Neural cell (in vitro differentiated cells): Measurements from ENCODE around the gene LEO1. TPM values are rescaled to one million over a fixed set of nuclear protein-coding genes. Genes with fewer than 3 reads are reported as not detected.

Experiments
- H2AFZ ChIP-seq: fragments of 200-600, 300-800 bp; sonication (generic), shearing (Covaris generic); 2 replicates; pipeline ENCODE4 v1.6.0; 2014; ENCODE audit warnings: low read depth, mild to moderate bottlenecking, antibody characterized with exemption, low read length, moderate library complexity
- H3F3A ChIP-seq: fragments of 200-600 bp; shearing (Covaris generic); 2 replicates; pipeline ENCODE4 v1.6.1; 2016; ENCODE audit warnings: mild to moderate bottlenecking, moderate library complexity, mixed read lengths, antibody characterized with exemption, low read length; ENCODE audit not compliant: insufficient read depth, poor library complexity, severe bottlenecking
- H3K27ac ChIP-seq: fragments of 200-600, 300-800 bp; sonication (generic), shearing (Covaris generic); 2 replicates; pipeline ENCODE4 v1.5.1; 2014; ENCODE audit warnings: mild to moderate bottlenecking, low read length, moderate library complexity
- H3K27me3 ChIP-seq: fragments of 300-800, 200-600 bp; sonication (generic), shearing (Covaris generic); 2 replicates; pipeline ENCODE4 v1.6.0; 2014; ENCODE audit warnings: mild to moderate bottlenecking, low read depth, low read length, moderate library complexity; ENCODE audit not compliant: insufficient read depth
- H3K36me3 ChIP-seq: fragments of 300-800, 200-600 bp; sonication (generic), shearing (Covaris generic); 2 replicates; pipeline ENCODE4 v1.5.1; 2014; ENCODE audit warnings: mild to moderate bottlenecking, antibody characterized with exemption, low read length, moderate library complexity; ENCODE audit not compliant: insufficient read depth
- H3K4me2 ChIP-seq: fragments of 300-800, 200-600 bp; sonication (generic), shearing (Covaris generic); 2 replicates; pipeline ENCODE4 v1.6.0; 2014; ENCODE audit warnings: mild to moderate bottlenecking, low read length
- H3K4me3 ChIP-seq: fragments of 300-800, 200-600 bp; sonication (generic), shearing (Covaris generic); 2 replicates; pipeline ENCODE4 v1.5.1; 2014; ENCODE audit warnings: mild to moderate bottlenecking, low read length, moderate library complexity
- H3K79me2 ChIP-seq: fragments of 200-600 bp; shearing (Covaris generic); replicated peaks from 2 replicates; pipeline ENCODE4 v1.6.0; 2014; ENCODE audit warnings: mild to moderate bottlenecking, low read length, moderate library complexity; ENCODE audit not compliant: insufficient read depth
- H3K9ac ChIP-seq: fragments of 300-800, 200-600 bp; sonication (generic), shearing (Covaris generic); 2 replicates; pipeline ENCODE4 v1.6.1; 2016; ENCODE audit warnings: mild to moderate bottlenecking, low read length, mixed read lengths
- H3K9me2 ChIP-seq: fragments of 200-600 bp; shearing (Covaris generic); 2 replicates; pipeline ENCODE4 v1.6.1; 2016; ENCODE audit warnings: mild to moderate bottlenecking, low read length, mixed read lengths; ENCODE audit not compliant: insufficient read depth
- H3K9me3 ChIP-seq: fragments of 200-600, 300-800 bp; sonication (generic), shearing (Covaris generic); 2 replicates; pipeline ENCODE4 v1.6.1; 2016; ENCODE audit warnings: mild to moderate bottlenecking, mixed run types, low read length, moderate library complexity, mixed read lengths
- H4K20me1 ChIP-seq: fragments of 200-600 bp; shearing (Covaris generic); 2 replicates; pipeline ENCODE4 v1.6.1; 2016; ENCODE audit warnings: mild to moderate bottlenecking, mixed run types; ENCODE audit not compliant: insufficient read depth
- EP300 ChIP-seq: fragments of 450-650 bp; conservative IDR thresholded peaks from 2 replicates; pipeline ENCODE4 v1.6.1; 2014; ENCODE audit warnings: antibody characterized with exemption, mild to moderate bottlenecking, moderate library complexity; ENCODE audit not compliant: poor library complexity, severe bottlenecking
- EZH2 ChIP-seq: fragments of 200-600, 300-800 bp; shearing (Covaris generic), sonication (generic); IDR thresholded peaks from 2 replicates; pipeline ENCODE4 v1.6.1; 2014; ENCODE audit warnings: antibody characterized with exemption, low read length, borderline replicate concordance, mild to moderate bottlenecking; ENCODE audit not compliant: insufficient read depth, poor library complexity, severe bottlenecking
- MXI1 ChIP-seq: fragments of 450-650 bp; conservative IDR thresholded peaks from 2 replicates; pipeline ENCODE4 v1.6.1; 2014; ENCODE audit warnings: antibody characterized with exemption, mild to moderate bottlenecking; ENCODE audit not compliant: poor library complexity, severe bottlenecking
- POLR2AphosphoS5 ChIP-seq: IDR thresholded peaks from 2 replicates; pipeline ENCODE4 v1.6.1; 2012
- RAD21 ChIP-seq: fragments of 450-650 bp; conservative IDR thresholded peaks from 2 replicates; pipeline ENCODE4 v1.6.1; 2014; ENCODE audit warnings: antibody characterized with exemption, mild to moderate bottlenecking, moderate library complexity
- SMC3 ChIP-seq: fragments of 450-650 bp; conservative IDR thresholded peaks from 2 replicates; pipeline ENCODE4 v1.6.1; 2014; ENCODE audit warnings: antibody characterized with exemption, mild to moderate bottlenecking, moderate library complexity; ENCODE audit not compliant: poor library complexity
- TAF1 ChIP-seq: IDR thresholded peaks from 2 replicates; pipeline ENCODE4 v1.6.1; 2012; ENCODE audit warnings: low read depth
- polyA plus RNA-seq: library from polyadenylated mRNA; depleted of rRNA; stranded (reverse); fragments of >200 nt; gene quantifications from 2 replicates; pipeline ENCODE4 v1.2.3, GENCODE V29; 2014
- TF ChIP-seq, protein P1 (sequence below): IDR thresholded peaks from 2 replicates; pipeline ENCODE4 v1.6.1; 2012; ENCODE audit warnings: borderline replicate concordance
- TF ChIP-seq, protein P2 (sequence below): fragments of 450-650 bp; IDR thresholded peaks from 2 replicates; pipeline ENCODE4 v1.5.1; 2014; ENCODE audit warnings: antibody characterized with exemption, mild to moderate bottlenecking, moderate library complexity; ENCODE audit not compliant: poor library complexity, severe bottlenecking

The LEO1 gene
- polyA plus RNA-seq, 1 donor from 2014 or later: 30.3 TPM

DNA sequence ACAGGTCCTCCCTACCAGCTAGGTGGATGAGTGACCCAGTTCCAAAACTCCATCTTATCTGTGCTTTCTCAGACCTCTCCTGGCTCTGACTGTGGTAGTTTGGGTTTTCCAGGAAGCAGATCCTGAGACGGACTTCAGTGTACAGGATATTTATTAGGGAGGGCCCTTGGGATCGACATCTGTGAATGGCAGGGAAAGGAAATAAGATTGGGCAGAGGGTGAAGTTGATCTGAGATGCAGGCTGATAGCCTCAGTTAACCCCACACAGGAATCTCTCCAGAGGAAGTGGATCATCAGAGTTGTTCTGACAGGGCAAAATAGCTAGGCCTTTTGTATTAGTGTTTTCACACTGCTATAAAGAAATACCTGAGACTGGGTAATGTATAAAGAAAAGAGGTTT is 30.8 kb upstream of the LEO1 start:
- TF ChIP-seq RAD21 (no peak), EZH2 (no peak), POLR2AphosphoS5 (no peak), TAF1 (no peak), EP300 (no peak), MXI1 (no peak), SMC3 (no peak)
- TF ChIP-seq, protein P1, sequence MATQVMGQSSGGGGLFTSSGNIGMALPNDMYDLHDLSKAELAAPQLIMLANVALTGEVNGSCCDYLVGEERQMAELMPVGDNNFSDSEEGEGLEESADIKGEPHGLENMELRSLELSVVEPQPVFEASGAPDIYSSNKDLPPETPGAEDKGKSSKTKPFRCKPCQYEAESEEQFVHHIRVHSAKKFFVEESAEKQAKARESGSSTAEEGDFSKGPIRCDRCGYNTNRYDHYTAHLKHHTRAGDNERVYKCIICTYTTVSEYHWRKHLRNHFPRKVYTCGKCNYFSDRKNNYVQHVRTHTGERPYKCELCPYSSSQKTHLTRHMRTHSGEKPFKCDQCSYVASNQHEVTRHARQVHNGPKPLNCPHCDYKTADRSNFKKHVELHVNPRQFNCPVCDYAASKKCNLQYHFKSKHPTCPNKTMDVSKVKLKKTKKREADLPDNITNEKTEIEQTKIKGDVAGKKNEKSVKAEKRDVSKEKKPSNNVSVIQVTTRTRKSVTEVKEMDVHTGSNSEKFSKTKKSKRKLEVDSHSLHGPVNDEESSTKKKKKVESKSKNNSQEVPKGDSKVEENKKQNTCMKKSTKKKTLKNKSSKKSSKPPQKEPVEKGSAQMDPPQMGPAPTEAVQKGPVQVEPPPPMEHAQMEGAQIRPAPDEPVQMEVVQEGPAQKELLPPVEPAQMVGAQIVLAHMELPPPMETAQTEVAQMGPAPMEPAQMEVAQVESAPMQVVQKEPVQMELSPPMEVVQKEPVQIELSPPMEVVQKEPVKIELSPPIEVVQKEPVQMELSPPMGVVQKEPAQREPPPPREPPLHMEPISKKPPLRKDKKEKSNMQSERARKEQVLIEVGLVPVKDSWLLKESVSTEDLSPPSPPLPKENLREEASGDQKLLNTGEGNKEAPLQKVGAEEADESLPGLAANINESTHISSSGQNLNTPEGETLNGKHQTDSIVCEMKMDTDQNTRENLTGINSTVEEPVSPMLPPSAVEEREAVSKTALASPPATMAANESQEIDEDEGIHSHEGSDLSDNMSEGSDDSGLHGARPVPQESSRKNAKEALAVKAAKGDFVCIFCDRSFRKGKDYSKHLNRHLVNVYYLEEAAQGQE: no peak
- TF ChIP-seq, protein P2, sequence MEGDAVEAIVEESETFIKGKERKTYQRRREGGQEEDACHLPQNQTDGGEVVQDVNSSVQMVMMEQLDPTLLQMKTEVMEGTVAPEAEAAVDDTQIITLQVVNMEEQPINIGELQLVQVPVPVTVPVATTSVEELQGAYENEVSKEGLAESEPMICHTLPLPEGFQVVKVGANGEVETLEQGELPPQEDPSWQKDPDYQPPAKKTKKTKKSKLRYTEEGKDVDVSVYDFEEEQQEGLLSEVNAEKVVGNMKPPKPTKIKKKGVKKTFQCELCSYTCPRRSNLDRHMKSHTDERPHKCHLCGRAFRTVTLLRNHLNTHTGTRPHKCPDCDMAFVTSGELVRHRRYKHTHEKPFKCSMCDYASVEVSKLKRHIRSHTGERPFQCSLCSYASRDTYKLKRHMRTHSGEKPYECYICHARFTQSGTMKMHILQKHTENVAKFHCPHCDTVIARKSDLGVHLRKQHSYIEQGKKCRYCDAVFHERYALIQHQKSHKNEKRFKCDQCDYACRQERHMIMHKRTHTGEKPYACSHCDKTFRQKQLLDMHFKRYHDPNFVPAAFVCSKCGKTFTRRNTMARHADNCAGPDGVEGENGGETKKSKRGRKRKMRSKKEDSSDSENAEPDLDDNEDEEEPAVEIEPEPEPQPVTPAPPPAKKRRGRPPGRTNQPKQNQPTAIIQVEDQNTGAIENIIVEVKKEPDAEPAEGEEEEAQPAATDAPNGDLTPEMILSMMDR: no peak

DNA sequence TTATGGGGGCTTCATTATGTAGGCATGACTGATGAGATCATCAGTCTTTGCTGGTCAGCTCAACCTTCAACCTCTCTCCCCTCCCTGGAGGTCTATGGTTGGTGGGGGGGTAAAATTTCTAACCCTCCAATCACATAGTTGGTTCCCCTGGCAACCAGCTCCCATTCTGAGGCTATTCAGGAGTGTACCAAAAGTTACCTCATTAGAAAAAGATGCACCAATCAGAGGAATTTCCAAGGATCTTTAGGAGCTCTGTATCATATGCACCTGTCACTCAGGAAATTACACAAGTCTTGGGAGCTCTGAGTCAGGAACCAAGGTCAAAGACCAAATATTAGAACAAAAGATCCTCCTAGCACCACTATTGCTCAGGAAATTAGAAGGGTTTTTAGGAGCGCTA is 21.4 kb upstream of the LEO1 start:
- no peaks in the 10 kb centered on the region for H3K9me3 ChIP-seq
- no peaks in the 10 kb centered on the region for H4K20me1 ChIP-seq
- no peak overlapping the region for H3K27ac ChIP-seq
- no peak overlapping the region for H3K4me2 ChIP-seq
- H3K27me3 ChIP-seq: no peaks in the 10 kb centered on the region
- H3F3A ChIP-seq: no peaks in the 10 kb centered on the region
- no peaks in the 10 kb centered on the region for H3K9me2 ChIP-seq
- no peaks in the 10 kb centered on the region for H3K79me2 ChIP-seq
- TF ChIP-seq, protein P2: no peak
- TF ChIP-seq, protein P1: no peak
- H3K9ac ChIP-seq: no peak overlapping the region
- no peak overlapping the region for H2AFZ ChIP-seq
- H3K4me3 ChIP-seq: no peak overlapping the region
- H3K36me3 ChIP-seq: no peaks in the 10 kb centered on the region

More for the DNA sequence above, 30.8 kb upstream of the LEO1 start:
- Histone ChIP-seq H3K4me2 (no peak overlapping the region), H3F3A (no peaks in the 10 kb centered on the region), H3K36me3 (no peaks in the 10 kb centered on the region), H2AFZ (no peak overlapping the region), H3K9me3 (no peaks in the 10 kb centered on the region), H3K9ac (no peak overlapping the region), H3K9me2 (no peaks in the 10 kb centered on the region), H4K20me1 (no peaks in the 10 kb centered on the region), H3K4me3 (no peak overlapping the region), H3K27ac (no peak overlapping the region), H3K79me2 (no peaks in the 10 kb centered on the region), H3K27me3 (no peaks in the 10 kb centered on the region)
